Psoas muscle (tissue), 8 donors: ENCODE measurements around the gene EVX1. TPM values are rescaled to one million over a fixed set of nuclear protein-coding genes. Genes with fewer than 3 reads are reported as not detected.

ENCODE experiments used
- ATAC-seq, 4 donors: fragments of 200-7000 bp; cut with Tn5 transposase; one replicate each; pipeline ENCODE4 v1.9.1; 2020; ENCODE audit warnings: moderate library complexity in 3 of 4, mild to moderate bottlenecking in 2 of 4
- DNase-seq, 2 donors: peaks; one replicate each; pipeline ENCODE4 v3.0.0-alpha.2; 2020
- H3K27ac ChIP-seq: fragments of 200-600 bp; one replicate; pipeline ENCODE4 v1.8.0; 2022
- H3K27me3 ChIP-seq, 3 donors: fragments of 200-600 bp in 1 of 3; one replicate each; pipeline versions ENCODE4 v1.6.1 to v1.8.0; 2013 to 2022; ENCODE audit warnings: low read length in 2 of 3, mild to moderate bottlenecking in 2 of 3, moderate library complexity in 1 of 3; ENCODE audit not compliant: insufficient read depth in 3 of 3
- H3K36me3 ChIP-seq, 2 donors: fragments of 200-600 bp in 1 of 2; one replicate each; pipeline versions ENCODE4 v1.6.1 to v1.8.0; 2013 to 2022; ENCODE audit warnings: low read depth in 1 of 2, mild to moderate bottlenecking in 1 of 2, moderate library complexity in 1 of 2; ENCODE audit not compliant: insufficient read depth in 1 of 2
- H3K4me1 ChIP-seq: fragments of 200-600 bp; one replicate; pipeline ENCODE4 v1.8.0; 2022
- H3K4me3 ChIP-seq: fragments of 200-600 bp; one replicate; pipeline ENCODE4 v1.8.0; 2022; ENCODE audit warnings: mild to moderate bottlenecking
- H3K9me3 ChIP-seq: fragments of 200-600 bp; one replicate; pipeline ENCODE4 v1.8.0; 2022
- CTCF ChIP-seq: fragments of 200-600 bp; IDR thresholded peaks from one replicate; pipeline ENCODE4 v1.8.0; 2022; ENCODE audit warnings: antibody characterized with exemption
- WGBS, 3 donors: extraction: QIAGEN DNeasy Blood & Tissue Kit; methylation state at CpG; one replicate each; pipeline versions ENCODE4 v1.1.6 to v1.1.7; 2013; 5-methylcytosine and 5-hydroxymethylcytosine counted together
- intact Hi-C, 2 donors: fragments of 100-400 bp; cut with DNase I; formaldehyde crosslinking; loops; one replicate each; pipeline versions ENCODE4 v1.11.0 to v1.14.2; 2022
- polyA plus RNA-seq, 3 donors: library from polyadenylated mRNA; stranded (reverse); fragments of 200-250 nt; gene quantifications; one replicate each; pipeline ENCODE4 v1.2.3, GENCODE V29; 2013
- total RNA-seq, 4 donors: library from RNA; stranded (reverse); fragmentation: NEBNext Ultra II Directional in 2 of 4; extraction: Animal tissue kit (Norgen Biotek cat#: 25700) in 2 of 4; gene quantifications; one replicate each; pipeline versions ENCODE4 v1.2.1 to v1.2.4, GENCODE V29; 2021 to 2023
- donor health status: healthy with polysubstance abuse.
- donor health status: DM: no; HTN: no; CAD: no; lungs with moderate emphysema.
- donor health status: Bipolar disorder and iron deficiency.
- donor health status: healthy.
- donor health status: DM: yes; HTN: yes; CAD: no.
- donor health status: DM: no; HTN: no; CAD: no.
- donor health status: DM: no; HTN: no; CAD: no.
- donor health status: DM: yes; HTN: yes; CAD: no.

The EVX1 gene
- total and polyA plus RNA-seq, 7 donors, result not detected

DNA sequence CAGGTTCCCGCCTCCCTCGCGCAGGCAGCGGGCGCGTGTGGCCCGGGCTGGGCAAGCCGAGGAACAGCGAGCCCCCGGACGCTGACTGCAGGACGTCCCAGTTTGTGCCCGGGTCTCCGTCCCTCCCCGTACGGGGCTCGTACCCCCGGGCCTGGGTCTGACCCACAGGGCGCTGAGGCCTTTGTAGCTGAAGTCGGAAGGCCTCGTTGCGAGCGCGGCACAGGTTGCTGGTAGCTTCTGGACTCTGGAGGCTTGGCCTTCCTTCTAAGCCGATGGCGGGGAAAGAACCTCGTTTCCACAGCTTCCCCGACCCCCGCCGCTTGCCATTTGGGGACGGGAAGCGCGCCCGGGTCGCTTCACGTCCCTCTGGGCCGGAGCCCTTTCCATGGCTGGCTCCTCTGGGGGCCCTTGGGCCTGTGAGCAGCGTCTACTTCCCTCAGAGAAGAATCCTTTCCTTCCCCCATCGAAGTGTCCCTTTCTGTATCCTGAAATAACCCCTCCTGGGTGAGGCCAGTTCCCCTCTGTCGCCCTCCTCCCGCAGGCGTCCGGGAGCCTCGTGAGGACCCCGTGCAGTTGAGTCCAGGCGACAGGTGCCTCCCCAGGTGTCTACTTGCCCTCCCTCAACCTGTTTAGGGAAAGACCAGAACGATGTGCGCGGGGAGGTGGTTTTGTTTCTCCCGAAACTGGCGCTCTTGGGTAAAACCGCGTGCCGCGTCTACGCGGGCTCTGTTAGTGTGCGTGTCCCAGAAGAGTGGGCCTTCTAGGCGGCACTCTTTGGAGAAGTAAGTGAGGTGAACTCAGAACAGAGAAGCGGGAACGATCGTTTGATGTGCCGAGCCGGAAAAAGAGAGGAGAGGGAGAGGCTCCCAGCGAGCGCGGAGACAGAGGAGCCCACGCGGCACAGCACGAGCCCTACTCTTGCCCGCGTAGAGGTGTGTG lies 9.3 kb downstream of the EVX1 start:
- WGBS, 3 donors, result 13 to 14% (median 13%) methylated on average over 61 to 72 of the region's 72 CpGs

DNA sequence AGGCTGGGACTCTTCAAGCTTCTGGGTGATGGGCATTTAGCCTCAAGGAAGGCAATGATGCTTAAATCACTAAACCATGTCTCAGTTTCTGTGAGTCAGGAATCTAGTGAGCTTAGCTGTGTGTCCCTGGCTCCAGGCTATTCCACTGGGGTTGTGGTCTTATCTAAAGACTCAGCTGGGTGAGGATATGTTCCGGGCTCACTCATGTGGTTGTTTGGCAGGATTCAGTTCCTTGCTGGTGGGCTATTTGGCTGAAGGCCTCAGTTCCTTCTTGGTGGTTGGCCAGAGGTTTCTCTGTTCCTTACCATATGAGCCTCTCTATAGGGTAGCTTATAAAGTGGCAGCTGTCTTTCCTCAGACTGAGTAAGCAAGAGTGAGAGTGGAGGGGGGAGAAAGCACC lies 12.0 kb downstream of the EVX1 start:
- no peak for TF ChIP-seq CTCF
- Histone ChIP-seq H3K36me3 (no peaks in the 10 kb centered on the region), H3K4me1 (peaks cover 11% of the 10 kb centered on the region), H3K4me3 (no peak overlapping the region), H3K27ac (no peak overlapping the region), H3K27me3 (peaks cover 6 to 45% (median 26%) of the 10 kb centered on the region in 3 donors), H3K9me3 (no peaks in the 10 kb centered on the region)
- no peak for DNase-seq
- ATAC-seq, result no peak
- intact Hi-C loops, result no loop called here
- WGBS, 3 donors, result 77 to 79% (median 78%) methylated on average over 1 of the region's 1 CpG

More for the DNA sequence above, 9.3 kb downstream of the EVX1 start:
- Histone ChIP-seq H3K4me1 (peaks cover 13% of the 10 kb centered on the region), H3K27ac (no peak overlapping the region), H3K4me3 (peak overlapping the region; percentile 53), H3K9me3 (no peaks in the 10 kb centered on the region), H3K36me3 (no peaks in the 10 kb centered on the region), H3K27me3 (peaks cover 6 to 69% (median 39%) of the 10 kb centered on the region in 3 donors)
- no peak for TF ChIP-seq CTCF
- peak in 3 of 4 donors; percentile 39 to 64 (median 61) for ATAC-seq
- DNase-seq, result no peak
- intact Hi-C loops, result no loop called here

DNA sequence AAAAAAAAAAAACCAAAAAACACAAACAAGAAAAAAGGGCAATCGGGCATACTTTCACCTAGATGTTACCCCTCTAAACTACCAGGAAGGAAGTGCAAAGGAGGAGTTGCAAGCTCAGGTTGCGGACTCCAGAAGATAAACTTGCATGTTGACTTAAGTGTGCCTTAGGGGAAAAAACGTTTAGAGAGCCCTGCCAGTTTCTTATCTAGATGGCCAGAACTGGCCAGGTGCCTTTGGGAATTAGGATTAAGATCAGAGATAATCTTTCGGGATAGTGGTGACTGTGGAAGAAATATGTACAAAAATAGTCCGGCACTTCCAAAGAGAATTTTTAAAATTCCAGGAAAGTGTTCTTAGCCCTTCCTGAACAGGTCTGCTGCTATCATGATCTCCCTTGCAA lies 17.6 kb downstream of the EVX1 start:
- Histone ChIP-seq H3K4me1 (no peaks in the 10 kb centered on the region), H3K9me3 (no peaks in the 10 kb centered on the region), H3K36me3 (no peaks in the 10 kb centered on the region), H3K27ac (no peak overlapping the region), H3K4me3 (no peak overlapping the region), H3K27me3 (peaks cover 0 to 23% (median 7%) of the 10 kb centered on the region in 3 donors)
- intact Hi-C loops, result no loop called here
- no peak for TF ChIP-seq CTCF
- 47 to 54% (median 48%) methylated on average over 5 of the region's 5 CpGs for WGBS, 3 donors
- no peak for ATAC-seq
- DNase-seq, result no peak

DNA sequence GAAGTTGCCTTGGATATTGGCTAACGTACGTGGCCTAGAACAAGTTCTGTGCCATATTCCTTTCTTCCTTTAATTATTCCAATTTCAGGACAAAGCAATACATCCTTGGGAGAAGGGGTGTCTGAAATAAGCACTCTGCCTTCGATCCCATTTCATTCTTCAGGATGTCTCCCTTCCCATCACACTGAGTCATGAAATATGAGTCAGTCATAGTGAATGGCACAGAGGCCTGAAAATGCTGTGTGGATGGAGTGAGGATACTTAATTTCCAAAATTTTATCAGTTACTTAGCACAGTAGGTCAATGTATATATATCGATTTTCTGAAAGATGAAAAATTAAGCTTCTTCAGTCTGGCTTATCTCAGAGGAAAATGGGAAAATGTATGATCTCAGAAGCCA lies 19.5 kb downstream of the EVX1 start:
- DNase-seq, result no peak
- Histone ChIP-seq H3K27me3 (peaks cover 0 to 23% (median 7%) of the 10 kb centered on the region in 3 donors), H3K9me3 (no peaks in the 10 kb centered on the region), H3K4me1 (no peaks in the 10 kb centered on the region), H3K27ac (no peak overlapping the region), H3K36me3 (no peaks in the 10 kb centered on the region), H3K4me3 (no peak overlapping the region)
- WGBS, 3 donors, result 83 to 88% (median 84%) methylated on average over 4 of the region's 4 CpGs
- ATAC-seq, result no peak
- no peak for TF ChIP-seq CTCF
- intact Hi-C loops, result no loop called here
